Measurements from ENCODE around the gene MYO10. TPM values are rescaled to one million over a fixed set of nuclear protein-coding genes. Genes with fewer than 3 reads are reported as not detected.

Gene MYO10
- total RNA-seq, 1 experiment from 2014 or later: 202 TPM

- no peak for DNase-seq (ENCODE audit: low spot score)
- intact Hi-C loops (cut with micrococcal nuclease; ENCODE audit: unreplicated experiment): no loop called here
- peaks cover 60% of the 10 kb centered on the region for H3K4me1 ChIP-seq (ENCODE audit: insufficient read depth, low read length, poor library complexity, severe bottlenecking)
- CTCF ChIA-PET: no interaction called here
- H3K27me3 ChIP-seq (replicated peaks; ENCODE audit: insufficient read depth, low read depth, low read length, poor library complexity): no peaks in the 10 kb centered on the region
- BruUV-seq (replicated peaks): no TSS peak
- TF ChIP-seq EZH2 (IDR thresholded peaks at IDR 0.05; ENCODE audit: borderline replicate concordance, low read depth, low read length, poor library complexity, severe bottlenecking): no peak
- TF ChIP-seq CTCF (conservative IDR thresholded peaks at IDR 0.05; ENCODE audit: low read depth, low read length): no peak
- H3K4me3 ChIP-seq (ENCODE audit: low read depth, low read length, poor library complexity, severe bottlenecking): no peak overlapping the region
- H3K27ac ChIP-seq (ENCODE audit: low read depth, low read length, poor library complexity, severe bottlenecking): no peak overlapping the region
- peaks cover 8% of the 10 kb centered on the region for H3K9me3 ChIP-seq (ENCODE audit: low read depth, low read length, poor library complexity, severe bottlenecking)
- POLR2A ChIA-PET (ENCODE audit: low non-redundant PET): no interaction called here
- H3K36me3 ChIP-seq (ENCODE audit: insufficient read depth, low read length, poor library complexity, severe bottlenecking): peaks cover 21% of the 10 kb centered on the region
Measured at GRCh38 chr5:16863469-16863946, 72.6 kb downstream of the MYO10 start.

DNA sequence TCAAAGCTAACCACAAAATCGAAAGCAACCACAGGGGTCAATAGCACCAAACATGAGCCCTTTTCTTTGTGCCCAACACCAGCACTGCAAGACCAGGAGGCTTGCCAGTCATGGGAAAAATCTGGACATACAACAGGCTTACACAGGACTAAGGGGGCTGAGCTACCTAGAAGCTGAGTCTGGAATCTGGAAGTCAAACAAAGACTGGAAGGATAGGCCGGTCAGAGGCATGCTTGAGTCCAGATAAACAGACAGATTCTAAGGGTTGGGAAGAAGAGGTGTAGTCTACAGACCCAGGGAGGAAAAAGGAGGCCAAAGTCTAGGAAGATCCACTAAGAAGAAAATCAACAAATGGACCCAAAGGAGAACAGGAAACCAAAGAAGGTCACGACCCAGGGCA, 73.3 kb downstream of the MYO10 start:
- ChIA-PET POLR2A (ENCODE audit: low non-redundant PET) (no interaction called here), CTCF (no interaction called here)
- Histone ChIP-seq H3K27ac (ENCODE audit: low read depth, low read length, poor library complexity, severe bottlenecking) (peak overlapping the region; percentile 51), H3K4me3 (ENCODE audit: low read depth, low read length, poor library complexity, severe bottlenecking) (no peak overlapping the region), H3K4me1 (ENCODE audit: insufficient read depth, low read length, poor library complexity, severe bottlenecking) (peaks cover 64% of the 10 kb centered on the region), H3K36me3 (ENCODE audit: insufficient read depth, low read length, poor library complexity, severe bottlenecking) (peaks cover 21% of the 10 kb centered on the region), H3K9me3 (ENCODE audit: low read depth, low read length, poor library complexity, severe bottlenecking) (peaks cover 8% of the 10 kb centered on the region), H3K27me3 (replicated peaks; ENCODE audit: insufficient read depth, low read depth, low read length, poor library complexity) (no peaks in the 10 kb centered on the region)
- intact Hi-C loops (cut with micrococcal nuclease; ENCODE audit: unreplicated experiment): no loop called here
- TF ChIP-seq CTCF (conservative IDR thresholded peaks at IDR 0.05; ENCODE audit: low read depth, low read length) (no peak), EZH2 (IDR thresholded peaks at IDR 0.05; ENCODE audit: borderline replicate concordance, low read depth, low read length, poor library complexity, severe bottlenecking) (no peak)
- DNase-seq (ENCODE audit: low spot score): no peak
- BruUV-seq (replicated peaks): no TSS peak

GRCh38 chr5:16859346-16859745, 76.7 kb downstream of the MYO10 start:
- CTCF ChIA-PET: no interaction called here
- POLR2A ChIA-PET (ENCODE audit: low non-redundant PET): no interaction called here
- peaks cover 8% of the 10 kb centered on the region for H3K9me3 ChIP-seq (ENCODE audit: low read depth, low read length, poor library complexity, severe bottlenecking)

More at GRCh38 chr5:16859346-16859745, 76.7 kb downstream of the MYO10 start:
- H3K27ac ChIP-seq (ENCODE audit: low read depth, low read length, poor library complexity, severe bottlenecking): no peak overlapping the region
- peaks cover 68% of the 10 kb centered on the region for H3K4me1 ChIP-seq (ENCODE audit: insufficient read depth, low read length, poor library complexity, severe bottlenecking)
- BruUV-seq (replicated peaks): no TSS peak
- no peaks in the 10 kb centered on the region for H3K27me3 ChIP-seq (replicated peaks; ENCODE audit: insufficient read depth, low read depth, low read length, poor library complexity)
- H3K4me3 ChIP-seq (ENCODE audit: low read depth, low read length, poor library complexity, severe bottlenecking): no peak overlapping the region
- TF ChIP-seq EZH2 (IDR thresholded peaks at IDR 0.05; ENCODE audit: borderline replicate concordance, low read depth, low read length, poor library complexity, severe bottlenecking) (no peak), CTCF (conservative IDR thresholded peaks at IDR 0.05; ENCODE audit: low read depth, low read length) (no peak)
- intact Hi-C loops (cut with micrococcal nuclease; ENCODE audit: unreplicated experiment): no loop called here
- H3K36me3 ChIP-seq (ENCODE audit: insufficient read depth, low read length, poor library complexity, severe bottlenecking): peaks cover 16% of the 10 kb centered on the region
- DNase-seq (ENCODE audit: low spot score): no peak

Data from A673 (cell line).